OCI-M1 (cell line): ENCODE measurements around the gene ITGB8.
"Not testable (repeated sequence)": the region's sequence is repeated elsewhere in the genome, so short reads cannot be mapped to it uniquely, and the experiment has no call there.

ENCODE experiments used
- DNase-seq: peaks from one replicate; lab custom pipeline; 2025; lab: John Stamatoyannopoulos, UW

Gene ITGB8

GRCh38 chr7:20330239-20330927 is at the start of gene ITGB8:
ITGB8 (plus strand) TSS chr7:20330900; CDS start chr7:20331807, 907 bp downstream.
- peak; percentile 55 for DNase-seq

- no peak for DNase-seq
Observed at GRCh38 chr7:20282959-20283358, 47.7 kb upstream of the ITGB8 start.

GRCh38 chr7:20283385-20283784 is 47.3 kb upstream of the ITGB8 start:
- DNase-seq, result no peak

GRCh38 chr7:20284003-20284770 is 46.5 kb upstream of the ITGB8 start:
- DNase-seq, result no peak

- DNase-seq, result no peak
Observed at GRCh38 chr7:20284771-20285143, 45.9 kb upstream of the ITGB8 start.

GRCh38 chr7:20287317-20287716 is 43.4 kb upstream of the ITGB8 start:
- no peak for DNase-seq

- DNase-seq, result no peak
Observed at GRCh38 chr7:20288036-20288435, 42.7 kb upstream of the ITGB8 start.

- no peak for DNase-seq
Observed at GRCh38 chr7:20290505-20291111, 40.1 kb upstream of the ITGB8 start.

- DNase-seq, result no peak
Observed at GRCh38 chr7:20293336-20293735, 37.4 kb upstream of the ITGB8 start.

GRCh38 chr7:20296444-20296843 is 34.3 kb upstream of the ITGB8 start:
- no peak for DNase-seq

GRCh38 chr7:20296901-20297300 is 33.8 kb upstream of the ITGB8 start:
- DNase-seq, result no peak

GRCh38 chr7:20298486-20298901 is 32.2 kb upstream of the ITGB8 start:
- no peak for DNase-seq

- DNase-seq, result no peak
Observed at GRCh38 chr7:20299145-20299544, 31.6 kb upstream of the ITGB8 start.

GRCh38 chr7:20299647-20300312 is 30.9 kb upstream of the ITGB8 start:
- peak; percentile 59 for DNase-seq

GRCh38 chr7:20301311-20301939 is 29.3 kb upstream of the ITGB8 start:
- DNase-seq, result peak; percentile 41

- not testable (repeated sequence) for DNase-seq
Observed at GRCh38 chr7:20302300-20302699, 28.4 kb upstream of the ITGB8 start.

- DNase-seq, result no peak
Observed at GRCh38 chr7:20302891-20303290, 27.8 kb upstream of the ITGB8 start.

GRCh38 chr7:20304366-20304765 is 26.3 kb upstream of the ITGB8 start:
- no peak for DNase-seq

- no peak for DNase-seq
Observed at GRCh38 chr7:20305726-20306125, 25.0 kb upstream of the ITGB8 start.

GRCh38 chr7:20306180-20306946 is 24.3 kb upstream of the ITGB8 start:
- peak; percentile 32 for DNase-seq

- no peak for DNase-seq
Observed at GRCh38 chr7:20307119-20307518, 23.6 kb upstream of the ITGB8 start.
